Small intestine (tissue), 16 donors: ENCODE measurements around the gene GAA. TPM values are rescaled to one million over a fixed set of nuclear protein-coding genes. Genes with fewer than 3 reads are reported as not detected.

Experiments used
- DNase-seq, 2 donors: peaks; one replicate each; pipeline versions ENCODE4 v3.0.0 to v3.0.0-alpha.2; 2013
- FAIRE-seq: peaks from 2 replicates; lab custom pipeline; 2012; peaks lifted over from hg19 to GRCh38; lab: Jason Lieb, UNC
- H3K27ac ChIP-seq, 3 donors: one replicate each; pipeline ENCODE4 v1.5.1; 2013; ENCODE audit warnings: low read length in 2 of 3, mild to moderate bottlenecking in 2 of 3, control low read depth in 1 of 3, inconsistent platforms in 1 of 3, low read depth in 1 of 3, moderate library complexity in 1 of 3
- H3K27me3 ChIP-seq, 3 donors: one replicate each; pipeline ENCODE4 v1.6.1; 2013; ENCODE audit warnings: low read length in 3 of 3, inconsistent platforms in 1 of 3; ENCODE audit not compliant: control insufficient read depth in 3 of 3, insufficient read depth in 3 of 3
- H3K36me3 ChIP-seq, 3 donors: one replicate each; pipeline ENCODE4 v1.6.1; 2013; ENCODE audit warnings: low read length in 3 of 3, inconsistent platforms in 1 of 3, low read depth in 1 of 3, mild to moderate bottlenecking in 1 of 3, moderate library complexity in 1 of 3; ENCODE audit not compliant: control insufficient read depth in 3 of 3, insufficient read depth in 2 of 3
- H3K4me1 ChIP-seq, 3 donors: one replicate each; pipeline ENCODE4 v1.6.1; 2013; ENCODE audit warnings: low read length in 2 of 3, inconsistent platforms in 1 of 3, low read depth in 1 of 3, mild to moderate bottlenecking in 1 of 3, moderate library complexity in 1 of 3; ENCODE audit not compliant: control insufficient read depth in 3 of 3, insufficient read depth in 2 of 3
- H3K4me3 ChIP-seq, 3 donors: one replicate each; pipeline ENCODE4 v1.5.1; 2013; ENCODE audit warnings: low read length in 3 of 3, control low read depth in 1 of 3, inconsistent platforms in 1 of 3, low read depth in 1 of 3, mild to moderate bottlenecking in 1 of 3, moderate library complexity in 1 of 3
- H3K9me3 ChIP-seq, 2 donors: one replicate each; pipeline ENCODE4 v1.6.1; 2013; ENCODE audit warnings: low read depth in 1 of 2, low read length in 1 of 2; ENCODE audit not compliant: control insufficient read depth in 2 of 2, insufficient read depth in 1 of 2
- WGBS, 3 donors: extraction: QIAGEN DNeasy Blood & Tissue Kit; methylation state at CpG; one replicate each; pipeline ENCODE4 v1.1.7; 2013; 5-methylcytosine and 5-hydroxymethylcytosine counted together
- long read RNA-seq, 10 donors: transcript quantifications; one replicate each; lab custom pipeline, GENCODE V29; 2026
- polyA plus RNA-seq, 4 donors: library from polyadenylated mRNA; stranded (reverse) in 3 of 4; unstranded in 1 of 4; fragments of 200-250 nt in 3 of 4; fragments of 120-200 nt in 1 of 4; gene quantifications; one replicate each; pipeline versions ENCODE4 v1.2.1 to v1.2.3, GENCODE V29; 2013
- donor health status: healthy with polysubstance abuse.
- donor health status: control.
- donor health status: control.
- donor health status: Bipolar disorder and iron deficiency.
- donor health status: healthy.

GAA gene
- polyA plus RNA-seq: 10 to 100 TPM; 13.2 to 64.4 (median 21.3) TPM
- long read RNA-seq, donor 1: 0 reads
- long read RNA-seq, donor 2, partial matches to known transcripts: 0 of 2 reads
- long read RNA-seq, donor 2, other reads (novel, unspliced or antisense): 0 of 2 reads
- long read RNA-seq, donor 3, partial matches to known transcripts: 17 of 20 reads
- long read RNA-seq, donor 3, other reads (novel, unspliced or antisense): 0 of 20 reads
- long read RNA-seq, donor 4: 0 reads
- long read RNA-seq, donor 5: 0 reads
- long read RNA-seq, donor 6, partial matches to known transcripts: 6 of 13 reads
- long read RNA-seq, donor 6, other reads (novel, unspliced or antisense): 0 of 13 reads
- long read RNA-seq, donor 7, partial matches to known transcripts: 11 of 14 reads
- long read RNA-seq, donor 7, other reads (novel, unspliced or antisense): 0 of 14 reads
- long read RNA-seq, donor 8, partial matches to known transcripts: 0 of 2 reads
- long read RNA-seq, donor 8, other reads (novel, unspliced or antisense): 0 of 2 reads
- long read RNA-seq, donor 9: 0 reads
- long read RNA-seq, donor 10, partial matches to known transcripts: 0 of 3 reads
- long read RNA-seq, donor 10, other reads (novel, unspliced or antisense): 0 of 3 reads

- Histone ChIP-seq H3K4me3 (peak within 1 kb of the TSS; percentile 77 to 92 (median 82)), H3K27ac (peak within 1 kb of the TSS; percentile 42 to 74 (median 50)), H3K27me3 (peaks cover 0 to 2% (median 0%) of the 10 kb centered on the region in 3 donors), H3K36me3 (peaks cover 0 to 2% (median 0%) of the 10 kb centered on the region in 3 donors), H3K9me3 (no peaks in the 10 kb centered on the region), H3K4me1 (peaks cover 0 to 3% (median 3%) of the 10 kb centered on the region in 3 donors)
- DNase-seq: peak; percentile 80 to 95
- WGBS, 3 donors: 0 to 1% (median 0%) methylated on average over 64 to 114 of the region's 114 CpGs
- FAIRE-seq: no peak
Observed at GRCh38 chr17:80101011-80101945, at the start of gene GAA. Gene GAA, plus strand, starts transcription at chr17:80101581. Its CDS starts 3,006 bp downstream, at chr17:80104587.

DNA sequence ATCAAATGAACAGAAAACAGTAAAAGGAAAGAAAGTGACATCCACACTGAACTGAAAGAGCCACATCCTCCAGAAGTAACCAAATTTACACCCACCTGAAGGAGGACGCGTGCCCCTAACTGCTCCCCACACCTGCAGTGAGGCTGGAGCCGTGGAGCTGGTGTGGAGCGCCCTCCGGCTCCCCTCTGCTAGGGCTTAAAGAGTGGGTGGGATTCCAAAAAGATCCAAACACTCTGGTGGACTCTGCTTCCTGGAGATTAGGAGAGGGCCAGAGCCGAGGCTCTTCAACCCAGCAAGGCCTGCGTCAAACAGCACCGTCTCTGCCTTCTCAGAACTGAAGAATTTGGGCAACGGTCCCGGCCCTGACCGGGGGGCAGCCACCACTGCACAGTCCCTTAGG is 49.7 kb upstream of the GAA start:
- Histone ChIP-seq H3K9me3 (no peaks in the 10 kb centered on the region), H3K4me3 (no peak overlapping the region), H3K4me1 (no peaks in the 10 kb centered on the region), H3K27ac (no peak overlapping the region), H3K27me3 (no peaks in the 10 kb centered on the region), H3K36me3 (peaks cover 0 to 38% (median 0%) of the 10 kb centered on the region in 3 donors)
- no peak for DNase-seq
- no peak for FAIRE-seq
- WGBS, 3 donors: 89 to 94% (median 94%) methylated on average over 11 of the region's 11 CpGs

GRCh38 chr17:80053102-80053501 is 48.3 kb upstream of the GAA start:
- no peak for DNase-seq
- Histone ChIP-seq H3K27ac (peak overlapping the region in 1 of 3 donors; percentile 1), H3K4me1 (no peaks in the 10 kb centered on the region), H3K4me3 (no peak overlapping the region), H3K9me3 (no peaks in the 10 kb centered on the region), H3K27me3 (no peaks in the 10 kb centered on the region), H3K36me3 (peaks cover 0 to 29% (median 0%) of the 10 kb centered on the region in 3 donors)
- WGBS, 3 donors: 73 to 92% (median 91%) methylated on average over 10 of the region's 10 CpGs
- no peak for FAIRE-seq

DNA sequence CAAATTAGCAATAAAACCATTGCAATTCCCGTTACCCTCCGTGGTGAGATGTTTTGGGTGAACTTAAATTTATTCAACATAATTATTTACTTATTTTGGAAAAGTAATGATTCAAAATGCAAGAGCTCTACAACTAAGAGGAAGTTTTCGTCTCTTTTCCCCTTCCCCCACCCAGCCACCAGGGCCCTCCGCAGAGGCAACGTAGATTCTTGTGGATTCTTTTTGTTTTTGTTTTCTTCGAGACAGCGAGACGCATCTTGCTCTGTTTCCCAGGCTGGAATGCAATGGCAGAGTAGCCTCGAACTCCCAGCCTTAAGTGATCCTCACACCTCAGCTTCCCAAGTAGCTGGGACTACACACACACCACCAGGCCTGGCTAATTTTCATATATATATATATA is 45.8 kb upstream of the GAA start:
- WGBS, 3 donors: 88 to 90% (median 90%) methylated on average over 9 of the region's 9 CpGs
- no peak for FAIRE-seq
- H3K27me3 ChIP-seq: no peaks in the 10 kb centered on the region
- no peak overlapping the region for H3K27ac ChIP-seq
- no peaks in the 10 kb centered on the region for H3K4me1 ChIP-seq
- no peaks in the 10 kb centered on the region for H3K9me3 ChIP-seq
- no peak overlapping the region for H3K4me3 ChIP-seq
- peaks cover 0 to 18% (median 0%) of the 10 kb centered on the region in 3 donors for H3K36me3 ChIP-seq
- DNase-seq: no peak

GRCh38 chr17:80058311-80058955 is 42.9 kb upstream of the GAA start:
- no peaks in the 10 kb centered on the region for H3K27me3 ChIP-seq
- FAIRE-seq: no peak
- no peaks in the 10 kb centered on the region for H3K9me3 ChIP-seq
- no peak for DNase-seq
- H3K27ac ChIP-seq: no peak overlapping the region
- H3K4me1 ChIP-seq: no peaks in the 10 kb centered on the region
- WGBS, 3 donors: 94 to 96% (median 94%) methylated on average over 28 of the region's 28 CpGs
- H3K36me3 ChIP-seq: peaks cover 0 to 10% (median 0%) of the 10 kb centered on the region in 3 donors
- H3K4me3 ChIP-seq: no peak overlapping the region

DNA sequence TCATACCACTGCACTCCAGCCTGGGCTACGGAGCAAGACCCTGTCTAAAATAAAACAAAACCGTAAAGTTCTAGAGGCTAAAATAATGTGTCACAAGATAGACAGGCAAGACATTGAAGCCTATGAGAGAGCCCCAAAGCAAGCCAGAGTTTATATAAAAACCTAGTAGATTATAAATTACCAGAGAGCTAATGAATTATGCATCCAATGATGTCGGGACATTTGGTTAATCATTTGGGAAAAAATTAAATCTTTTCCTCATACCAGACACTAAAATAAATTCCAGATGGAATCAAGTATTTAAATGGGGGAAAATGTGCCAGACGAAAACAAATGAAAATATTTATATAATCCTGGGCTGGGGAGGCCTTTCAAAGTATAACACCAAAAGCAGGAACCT is 40.7 kb upstream of the GAA start:
- Histone ChIP-seq H3K36me3 (peaks cover 0 to 11% (median 0%) of the 10 kb centered on the region in 3 donors), H3K4me3 (no peak overlapping the region), H3K27ac (no peak overlapping the region), H3K4me1 (no peaks in the 10 kb centered on the region), H3K9me3 (no peaks in the 10 kb centered on the region), H3K27me3 (no peaks in the 10 kb centered on the region)
- DNase-seq: no peak
- no peak for FAIRE-seq
- WGBS, 3 donors: 69 to 80% (median 80%) methylated on average over 4 of the region's 4 CpGs

GRCh38 chr17:80061421-80061820 is 40.0 kb upstream of the GAA start:
- H3K4me1 ChIP-seq: no peaks in the 10 kb centered on the region
- DNase-seq: no peak
- H3K9me3 ChIP-seq: no peaks in the 10 kb centered on the region
- no peak overlapping the region for H3K27ac ChIP-seq
- FAIRE-seq: no peak
- peaks cover 0 to 17% (median 0%) of the 10 kb centered on the region in 3 donors for H3K36me3 ChIP-seq
- no peaks in the 10 kb centered on the region for H3K27me3 ChIP-seq
- no peak overlapping the region for H3K4me3 ChIP-seq
- WGBS, 3 donors: 83 to 86% (median 84%) methylated on average over 12 of the region's 12 CpGs
